Peyer's patch (tissue), 4 donors: ENCODE data around the gene SQSTM1.

Source experiments
- POLR2A ChIP-seq, 2 donors: fragments of 450-650 bp; IDR thresholded peaks; one replicate each; pipeline ENCODE4 v1.5.1; 2017; ENCODE audit warnings: antibody characterized with exemption in 2 of 2, mild to moderate bottlenecking in 2 of 2, moderate library complexity in 2 of 2
- TF ChIP-seq, protein P1 (sequence below), 6 experiments: fragments of 450-650 bp in 4 of 6; fragments of 200-600 bp in 2 of 6; sonication (generic) in 1 of 6; IDR thresholded peaks; one replicate each; pipeline ENCODE4 v1.5.1; 2017 to 2019; ENCODE audit warnings: antibody characterized with exemption in 6 of 6, mild to moderate bottlenecking in 3 of 6, moderate library complexity in 1 of 6

DNA sequence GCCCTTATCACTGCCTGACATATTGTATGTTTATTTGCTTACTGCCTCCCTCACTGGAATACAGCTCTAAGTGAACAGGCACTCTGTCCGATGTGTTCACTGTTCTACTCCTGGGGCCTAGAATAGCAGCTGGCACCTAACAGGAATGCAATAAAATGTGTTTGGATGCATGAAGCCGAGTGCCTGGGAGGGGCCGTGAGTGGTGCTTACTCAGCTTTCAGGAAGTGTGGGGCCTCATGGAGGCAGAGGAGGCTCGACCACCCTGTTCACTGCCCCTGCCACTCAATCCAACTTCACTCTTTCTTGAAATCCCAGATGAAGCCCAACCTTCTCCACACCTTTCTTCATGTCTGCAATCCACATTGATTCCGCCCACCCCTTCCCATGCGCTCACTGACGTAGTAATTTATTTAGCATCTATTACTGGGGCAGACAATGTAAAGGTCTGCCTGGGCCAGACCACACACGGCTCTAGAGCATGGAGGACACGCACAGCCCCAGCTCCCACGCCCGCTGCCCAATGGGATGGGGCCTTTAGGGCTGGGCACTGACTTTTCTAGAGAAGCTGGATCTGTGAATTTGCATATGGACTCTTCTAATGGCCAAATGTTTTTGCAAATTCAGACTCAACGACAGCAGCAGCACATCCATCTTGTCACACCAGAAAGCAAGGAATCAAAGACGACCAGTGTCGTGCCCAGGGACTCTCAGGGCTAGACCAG is 65.6 kb downstream of the SQSTM1 start:
- TF ChIP-seq, protein P1, sequence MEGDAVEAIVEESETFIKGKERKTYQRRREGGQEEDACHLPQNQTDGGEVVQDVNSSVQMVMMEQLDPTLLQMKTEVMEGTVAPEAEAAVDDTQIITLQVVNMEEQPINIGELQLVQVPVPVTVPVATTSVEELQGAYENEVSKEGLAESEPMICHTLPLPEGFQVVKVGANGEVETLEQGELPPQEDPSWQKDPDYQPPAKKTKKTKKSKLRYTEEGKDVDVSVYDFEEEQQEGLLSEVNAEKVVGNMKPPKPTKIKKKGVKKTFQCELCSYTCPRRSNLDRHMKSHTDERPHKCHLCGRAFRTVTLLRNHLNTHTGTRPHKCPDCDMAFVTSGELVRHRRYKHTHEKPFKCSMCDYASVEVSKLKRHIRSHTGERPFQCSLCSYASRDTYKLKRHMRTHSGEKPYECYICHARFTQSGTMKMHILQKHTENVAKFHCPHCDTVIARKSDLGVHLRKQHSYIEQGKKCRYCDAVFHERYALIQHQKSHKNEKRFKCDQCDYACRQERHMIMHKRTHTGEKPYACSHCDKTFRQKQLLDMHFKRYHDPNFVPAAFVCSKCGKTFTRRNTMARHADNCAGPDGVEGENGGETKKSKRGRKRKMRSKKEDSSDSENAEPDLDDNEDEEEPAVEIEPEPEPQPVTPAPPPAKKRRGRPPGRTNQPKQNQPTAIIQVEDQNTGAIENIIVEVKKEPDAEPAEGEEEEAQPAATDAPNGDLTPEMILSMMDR (IDR thresholded peaks at IDR 0.05) = no peak
- no peak for TF ChIP-seq POLR2A (IDR thresholded peaks at IDR 0.05)
